Transverse colon (tissue), 4 donors: ENCODE measurements around the gene TBX2. TPM values are rescaled to one million over a fixed set of nuclear protein-coding genes. Genes with fewer than 3 reads are reported as not detected.
"Not testable (repeated sequence)": the region's sequence is repeated elsewhere in the genome, so short reads cannot be mapped to it uniquely, and the experiment has no call there.

Experiments
- DNase-seq: peaks from one replicate; pipeline ENCODE4 v3.0.0-alpha.2; 2019
- H3K27ac ChIP-seq, 4 donors: fragments of 200-600 bp; sonication (generic); 2 replicates each; pipeline ENCODE4 v1.5.1; 2016 to 2018; ENCODE audit warnings: inconsistent platforms in 4 of 4
- H3K27me3 ChIP-seq: fragments of 200-600 bp; sonication (generic); 2 replicates; pipeline ENCODE4 v1.5.1; 2017; ENCODE audit warnings: inconsistent platforms
- H3K36me3 ChIP-seq, 4 donors: fragments of 200-600 bp; sonication (generic); 2 replicates each; pipeline ENCODE4 v1.5.1; 2017 to 2019; ENCODE audit warnings: inconsistent platforms in 4 of 4
- H3K4me1 ChIP-seq, 4 donors: fragments of 200-600 bp; sonication (generic); 2 replicates each; pipeline ENCODE4 v1.5.1; 2017 to 2020; ENCODE audit warnings: inconsistent platforms in 4 of 4
- H3K4me3 ChIP-seq, 4 donors: fragments of 200-600 bp; sonication (generic); 1 replicate in 1 of 4; 2 replicates in 3 of 4; pipeline versions ENCODE4 v1.5.1 to v1.6.1; 2017 to 2019; ENCODE audit warnings: inconsistent platforms in 4 of 4
- H3K9me3 ChIP-seq, 2 donors: fragments of 200-600 bp; sonication (generic); 2 replicates each; pipeline ENCODE4 v1.5.1; 2017 to 2019; ENCODE audit warnings: inconsistent platforms in 2 of 2
- EP300 ChIP-seq: sonication (generic); formaldehyde crosslinking; IDR thresholded peaks from one replicate; pipeline ENCODE4 v1.6.1; 2017; ENCODE audit warnings: antibody characterized with exemption, low read depth
- POLR2A ChIP-seq: fragments of 450-650 bp; IDR thresholded peaks from one replicate; pipeline ENCODE4 v1.6.1; 2016; ENCODE audit warnings: antibody characterized with exemption, mild to moderate bottlenecking, moderate library complexity
- POLR2AphosphoS5 ChIP-seq, 3 donors: sonication (generic); formaldehyde crosslinking; IDR thresholded peaks; one replicate each; pipeline ENCODE4 v1.6.1; 2016; ENCODE audit warnings: antibody characterized with exemption in 3 of 3
- WGBS, 2 donors: methylation state at CpG; one replicate each; pipeline ENCODE4 v1.1.5; 2018; ENCODE audit warnings: low coverage in 1 of 2; 5-methylcytosine and 5-hydroxymethylcytosine counted together
- in situ Hi-C, 4 donors: fragments of 200-750 bp; cut with MboI; loops; one replicate each; pipeline versions ENCODE4 v1.15.0 to v1.15.1; 2017; ENCODE audit warnings: low sequenced_read_pairs in 3 of 4, low pct_ligation_motif_present in 1 of 4, low pct_unique_long_range_greater_than_20kb in 1 of 4
- intact Hi-C: fragments of 100-400 bp; cut with DNase I; formaldehyde crosslinking; loops from one replicate; pipeline ENCODE4 v1.15.1; 2023; ENCODE audit warnings: low total_unique reads
- total RNA-seq, 4 donors: library from RNA; depleted of rRNA; stranded (reverse); fragments of >200 nt; gene quantifications; one replicate each; pipeline ENCODE4 v1.1.0, GENCODE V29; 2016
- TF ChIP-seq, protein P1 (sequence below), 5 experiments: fragments of 200-600 bp in 3 of 5; fragments of 450-650 bp in 2 of 5; sonication (generic) in 3 of 5; IDR thresholded peaks; 1 replicate in 2 of 5; 2 replicates in 3 of 5; pipeline ENCODE4 v1.5.1; 2016 to 2017; ENCODE audit warnings: antibody characterized with exemption in 5 of 5, inconsistent platforms in 3 of 5, mild to moderate bottlenecking in 2 of 5, moderate library complexity in 1 of 5

The TBX2 gene
- total RNA-seq, 4 donors from 2014 or later, result 2.6 to 13.5 (median 8.7) TPM

- in situ Hi-C loops (loop anchor here (10.0 to 25.0 kb wide), 2 partner anchors 127 to 410 kb away; no protein-coding TSS in a partner anchor), intact Hi-C loops (no loop called here)
- H3K9me3 ChIP-seq, result no peaks in the 10 kb centered on the region
- no peaks in the 10 kb centered on the region for H3K4me1 ChIP-seq
- H3K27ac ChIP-seq, result no peak overlapping the region
- no peak for DNase-seq
- H3K27me3 ChIP-seq, result peaks cover 33% of the 10 kb centered on the region
- no peak overlapping the region for H3K4me3 ChIP-seq
- H3K36me3 ChIP-seq, result no peaks in the 10 kb centered on the region
- TF ChIP-seq POLR2A (no peak), POLR2AphosphoS5 (IDR thresholded peaks at IDR 0.05) (no peak), EP300 (no peak)
- TF ChIP-seq, protein P1, sequence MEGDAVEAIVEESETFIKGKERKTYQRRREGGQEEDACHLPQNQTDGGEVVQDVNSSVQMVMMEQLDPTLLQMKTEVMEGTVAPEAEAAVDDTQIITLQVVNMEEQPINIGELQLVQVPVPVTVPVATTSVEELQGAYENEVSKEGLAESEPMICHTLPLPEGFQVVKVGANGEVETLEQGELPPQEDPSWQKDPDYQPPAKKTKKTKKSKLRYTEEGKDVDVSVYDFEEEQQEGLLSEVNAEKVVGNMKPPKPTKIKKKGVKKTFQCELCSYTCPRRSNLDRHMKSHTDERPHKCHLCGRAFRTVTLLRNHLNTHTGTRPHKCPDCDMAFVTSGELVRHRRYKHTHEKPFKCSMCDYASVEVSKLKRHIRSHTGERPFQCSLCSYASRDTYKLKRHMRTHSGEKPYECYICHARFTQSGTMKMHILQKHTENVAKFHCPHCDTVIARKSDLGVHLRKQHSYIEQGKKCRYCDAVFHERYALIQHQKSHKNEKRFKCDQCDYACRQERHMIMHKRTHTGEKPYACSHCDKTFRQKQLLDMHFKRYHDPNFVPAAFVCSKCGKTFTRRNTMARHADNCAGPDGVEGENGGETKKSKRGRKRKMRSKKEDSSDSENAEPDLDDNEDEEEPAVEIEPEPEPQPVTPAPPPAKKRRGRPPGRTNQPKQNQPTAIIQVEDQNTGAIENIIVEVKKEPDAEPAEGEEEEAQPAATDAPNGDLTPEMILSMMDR (IDR thresholded peaks at IDR 0.05), result no peak
Observed at GRCh38 chr17:61427567-61427966, 27.9 kb downstream of the TBX2 start.

DNA sequence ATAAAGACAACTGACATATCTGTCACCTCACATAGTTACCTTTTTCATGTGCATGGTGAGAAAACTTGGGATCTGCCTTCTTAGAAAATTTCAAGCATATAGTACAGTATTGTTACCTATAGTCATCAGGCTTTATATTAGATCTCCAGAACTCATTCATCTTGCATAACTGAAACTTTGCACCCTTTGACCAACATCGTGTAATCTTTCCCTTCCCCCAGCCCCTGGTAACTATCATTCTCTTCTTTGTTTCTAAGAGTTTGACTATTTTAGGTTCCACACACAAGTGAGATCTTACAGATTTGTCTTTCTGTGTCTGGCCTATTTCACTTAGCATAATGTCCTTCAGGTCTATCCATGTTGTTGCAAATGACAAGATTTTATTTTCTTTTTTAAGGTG lies 29.6 kb downstream of the TBX2 start:
- H3K27me3 ChIP-seq, result peaks cover 26% of the 10 kb centered on the region
- in situ Hi-C loops, result loop anchor here (10.0 to 25.0 kb wide), 2 partner anchors 126 to 408 kb away; no protein-coding TSS in a partner anchor
- TF ChIP-seq, protein P1 (IDR thresholded peaks at IDR 0.05), result no peak
- no peaks in the 10 kb centered on the region for H3K36me3 ChIP-seq
- no peaks in the 10 kb centered on the region for H3K4me1 ChIP-seq
- WGBS, 2 donors, result 30 to 63% methylated on average over 1 of the region's 1 CpG
- no peak for DNase-seq
- H3K27ac ChIP-seq, result no peak overlapping the region
- intact Hi-C loops, result no loop called here
- no peaks in the 10 kb centered on the region for H3K9me3 ChIP-seq
- no peak overlapping the region for H3K4me3 ChIP-seq

GRCh38 chr17:61429831-61430230 lies 30.2 kb downstream of the TBX2 start:
- in situ Hi-C loops, result loop anchor here (10.0 to 25.0 kb wide), 2 partner anchors 125 to 407 kb away; no protein-coding TSS in a partner anchor
- H3K4me3 ChIP-seq, H3K4me1 ChIP-seq, DNase-seq, intact Hi-C loops, H3K27ac ChIP-seq, H3K36me3 ChIP-seq, H3K9me3 ChIP-seq: not testable (repeated sequence)
- WGBS, 2 donors, result 90 to 93% methylated on average over 6 of the region's 6 CpGs
- peaks cover 25% of the 10 kb centered on the region for H3K27me3 ChIP-seq

- no peak for DNase-seq
Observed at GRCh38 chr17:61431594-61432311, 32.1 kb downstream of the TBX2 start.

More at GRCh38 chr17:61431594-61432311, 32.1 kb downstream of the TBX2 start:
- H3K36me3 ChIP-seq, result no peaks in the 10 kb centered on the region
- H3K4me1 ChIP-seq, result no peaks in the 10 kb centered on the region
- no peak for TF ChIP-seq POLR2A
- TF ChIP-seq, protein P1 (IDR thresholded peaks at IDR 0.05), result no peak
- TF ChIP-seq POLR2AphosphoS5 (IDR thresholded peaks at IDR 0.05), result no peak
- no peak for TF ChIP-seq EP300
- intact Hi-C loops, result no loop called here
- WGBS, 2 donors, result 78 to 80% methylated on average over 1 to 4 of the region's 4 CpGs
- in situ Hi-C loops, result loop anchor here in 3 of 4 donors (25.0 kb wide), 1 partner anchor 406 kb away; no protein-coding TSS in a partner anchor
- H3K27ac ChIP-seq, result no peak overlapping the region
- H3K9me3 ChIP-seq, result peaks cover 4 to 7% of the 10 kb centered on the region in 2 donors
- H3K4me3 ChIP-seq, result no peak overlapping the region
- H3K27me3 ChIP-seq, result peaks cover 16% of the 10 kb centered on the region
